Astrocyte (in vitro differentiated cells and primary cell): Measurements from ENCODE around the gene KCNK5.

ENCODE experiments used
- EZH2 ChIP-seq: IDR thresholded peaks from 2 replicates; pipeline ENCODE4 v1.6.1; 2012; ENCODE audit warnings: mild to moderate bottlenecking, low read length, inconsistent platforms; ENCODE audit not compliant: insufficient read depth
- TF ChIP-seq, protein P1 (sequence below): IDR thresholded peaks from 2 replicates; pipeline ENCODE4 v1.5.1; 2011; ENCODE audit warnings: low read depth, mild to moderate bottlenecking, inconsistent platforms, low read length, moderate library complexity; ENCODE audit not compliant: insufficient read depth

DNA sequence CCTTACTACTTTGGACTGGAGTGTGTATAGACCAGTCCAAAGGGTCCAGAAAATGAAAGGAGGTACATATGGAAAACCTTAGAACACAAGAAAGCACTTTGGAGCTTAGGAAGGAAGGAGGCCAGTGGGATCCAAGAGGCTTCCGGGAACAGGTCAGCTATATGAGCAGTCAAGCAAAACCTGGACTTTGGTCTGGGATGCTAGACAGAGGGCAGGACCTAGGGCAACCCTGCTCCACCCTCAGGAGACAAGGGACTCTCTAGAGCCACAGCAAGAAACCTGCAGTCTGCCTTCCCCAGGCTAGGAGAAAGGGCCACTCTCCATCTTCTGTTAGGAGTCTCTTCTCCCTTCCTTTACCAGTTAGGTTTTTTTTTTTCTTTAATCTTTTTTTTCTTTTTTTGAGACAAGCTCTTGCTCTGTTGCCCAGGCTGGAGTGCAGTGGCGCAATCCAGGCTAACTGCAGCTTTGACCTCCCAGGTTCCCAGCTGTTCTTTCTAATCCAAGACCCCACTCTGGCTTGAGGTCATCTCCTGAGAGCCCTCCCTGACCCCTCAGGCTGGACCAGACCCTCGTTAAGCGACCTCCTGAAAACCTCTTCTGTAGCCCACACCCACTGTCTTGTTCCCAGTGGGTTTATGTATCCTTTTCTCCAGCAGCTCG lies 4.6 kb downstream of the KCNK5 start:
- TF ChIP-seq, protein P1, sequence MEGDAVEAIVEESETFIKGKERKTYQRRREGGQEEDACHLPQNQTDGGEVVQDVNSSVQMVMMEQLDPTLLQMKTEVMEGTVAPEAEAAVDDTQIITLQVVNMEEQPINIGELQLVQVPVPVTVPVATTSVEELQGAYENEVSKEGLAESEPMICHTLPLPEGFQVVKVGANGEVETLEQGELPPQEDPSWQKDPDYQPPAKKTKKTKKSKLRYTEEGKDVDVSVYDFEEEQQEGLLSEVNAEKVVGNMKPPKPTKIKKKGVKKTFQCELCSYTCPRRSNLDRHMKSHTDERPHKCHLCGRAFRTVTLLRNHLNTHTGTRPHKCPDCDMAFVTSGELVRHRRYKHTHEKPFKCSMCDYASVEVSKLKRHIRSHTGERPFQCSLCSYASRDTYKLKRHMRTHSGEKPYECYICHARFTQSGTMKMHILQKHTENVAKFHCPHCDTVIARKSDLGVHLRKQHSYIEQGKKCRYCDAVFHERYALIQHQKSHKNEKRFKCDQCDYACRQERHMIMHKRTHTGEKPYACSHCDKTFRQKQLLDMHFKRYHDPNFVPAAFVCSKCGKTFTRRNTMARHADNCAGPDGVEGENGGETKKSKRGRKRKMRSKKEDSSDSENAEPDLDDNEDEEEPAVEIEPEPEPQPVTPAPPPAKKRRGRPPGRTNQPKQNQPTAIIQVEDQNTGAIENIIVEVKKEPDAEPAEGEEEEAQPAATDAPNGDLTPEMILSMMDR, result no peak
- TF ChIP-seq EZH2, result no peak
